GM12873 (cell line): Measurements from ENCODE around the gene FOXE1.

Source experiments
- CTCF ChIP-seq: IDR thresholded peaks from 2 replicates; pipeline ENCODE4 v1.5.1; 2012; ENCODE audit warnings: low read depth, mild to moderate bottlenecking, moderate library complexity, low read length, control low read depth; ENCODE audit not compliant: insufficient read depth; ENCODE audit errors: missing control alignments

Gene FOXE1

GRCh38 chr9:97853844-97854695 lies 1.0 kb downstream of the FOXE1 start:
- peak; percentile 16 for TF ChIP-seq CTCF

- no peak for TF ChIP-seq CTCF
These were observed 1.9 kb downstream of the FOXE1 start for GRCh38 chr9:97854696-97855485.

- TF ChIP-seq CTCF: no peak
These were observed 2.5 kb downstream of the FOXE1 start for GRCh38 chr9:97855486-97855875.

- TF ChIP-seq CTCF: no peak
These were observed 2.9 kb downstream of the FOXE1 start for GRCh38 chr9:97855899-97856298.

- TF ChIP-seq CTCF: no peak
These were observed 4.0 kb downstream of the FOXE1 start for GRCh38 chr9:97856857-97857605.

GRCh38 chr9:97857606-97858392 lies 4.8 kb downstream of the FOXE1 start:
- TF ChIP-seq CTCF: no peak
